HK-2 (cell line): ENCODE results near the gene CERS6.
"Not testable (repeated sequence)": the region's sequence is repeated elsewhere in the genome, so short reads cannot be mapped to it uniquely, and the experiment has no call there.

Source experiments
- DNase-seq: peaks from one replicate; pipeline ENCODE4 v3.0.0-alpha.2; 2018; ENCODE audit not compliant: unreplicated experiment

Gene CERS6

DNA sequence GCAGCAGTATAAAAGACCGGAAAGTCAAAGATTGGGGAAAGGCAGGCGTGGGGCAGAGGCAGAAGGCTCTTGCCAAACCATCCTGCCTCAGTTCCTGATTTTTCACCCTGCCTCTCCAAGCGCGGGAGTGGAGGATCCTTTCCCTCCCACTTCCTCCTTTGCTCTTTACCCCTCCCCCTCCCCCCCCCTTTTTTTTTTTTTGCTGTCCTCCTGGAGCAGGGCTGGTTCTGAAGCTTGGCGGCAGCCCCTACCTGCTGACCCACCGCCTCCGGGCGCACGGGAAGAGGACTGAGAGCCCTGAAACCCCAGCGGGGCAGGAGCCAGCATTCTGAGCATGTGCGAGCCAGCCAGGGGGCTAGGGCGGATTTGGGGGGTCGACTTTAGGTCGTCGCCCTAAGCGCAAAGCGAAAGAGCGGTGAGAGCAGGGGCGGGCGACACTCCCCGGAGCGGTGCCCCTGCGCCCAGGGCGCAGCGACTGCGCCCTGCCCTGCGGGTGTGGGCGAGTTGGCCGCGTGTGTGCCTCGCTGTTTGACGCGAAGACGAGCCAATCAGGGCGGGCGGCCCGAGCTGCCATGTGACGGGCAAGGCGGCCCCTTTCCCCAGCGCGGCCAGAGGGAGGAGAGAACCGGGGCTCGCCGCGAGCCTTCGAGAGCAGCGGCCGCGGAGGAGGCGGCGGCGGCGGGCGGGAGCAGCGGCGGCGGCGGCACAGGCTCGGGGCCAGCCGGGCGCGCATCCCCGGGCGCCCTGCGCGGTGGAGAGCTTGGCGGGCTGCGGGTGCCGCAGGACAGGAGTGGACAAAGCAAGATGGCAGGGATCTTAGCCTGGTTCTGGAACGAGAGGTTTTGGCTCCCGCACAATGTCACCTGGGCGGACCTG is at the start of gene CERS6:
CERS6 (plus strand) TSS at position 628 of the 876 bp plus-strand sequence; CDS start at position 805, 177 bp downstream.
- DNase-seq, result peak; percentile 95

GRCh38 chr2:168412301-168412700 is 43.8 kb upstream of the CERS6 start:
- not testable (repeated sequence) for DNase-seq

DNA sequence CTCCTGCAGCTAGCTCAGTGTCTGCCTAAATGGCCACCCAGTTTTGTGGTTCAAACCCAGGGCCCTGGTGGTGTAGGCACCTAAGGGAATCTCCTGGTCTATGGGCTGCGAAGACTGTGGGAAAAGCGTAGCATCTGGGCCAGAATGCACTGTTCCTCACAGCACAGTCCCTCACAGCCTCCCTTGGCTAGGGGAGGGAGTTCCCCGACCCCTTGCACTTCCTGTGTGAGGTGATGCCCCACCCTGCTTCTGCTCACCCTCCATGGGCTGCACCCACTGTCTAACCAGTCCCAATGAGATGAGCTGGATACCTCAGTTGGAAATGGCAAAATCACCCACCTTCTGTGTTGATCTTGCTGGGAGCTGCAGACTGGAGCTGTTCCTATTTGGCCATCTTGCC is 43.0 kb upstream of the CERS6 start:
- DNase-seq, result not testable (repeated sequence)

GRCh38 chr2:168416555-168416954 is 39.5 kb upstream of the CERS6 start:
- DNase-seq, result no peak

DNA sequence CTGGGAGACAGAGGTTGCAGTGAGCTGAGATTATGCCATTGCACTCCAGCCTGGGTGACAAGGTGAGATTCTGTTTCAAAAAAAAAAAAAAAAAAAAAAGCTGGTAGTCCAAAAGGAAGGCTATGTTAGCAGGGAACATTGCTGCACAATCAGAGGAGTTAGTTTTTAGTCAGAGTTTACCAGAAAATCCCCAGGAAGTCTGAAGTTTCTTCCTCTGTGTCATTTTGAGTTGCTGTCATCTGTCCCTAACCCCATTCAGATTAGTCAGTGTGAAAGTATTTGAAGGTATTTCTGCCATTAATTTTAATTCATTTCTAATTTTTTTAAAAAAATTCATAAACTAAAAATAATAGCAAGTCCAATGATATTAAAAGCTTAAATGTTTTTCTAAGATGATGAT is 33.5 kb upstream of the CERS6 start:
- DNase-seq, result no peak

GRCh38 chr2:168424112-168424951 is 31.7 kb upstream of the CERS6 start:
- no peak for DNase-seq

- no peak for DNase-seq
Measured at GRCh38 chr2:168424971-168425370, 31.1 kb upstream of the CERS6 start.

DNA sequence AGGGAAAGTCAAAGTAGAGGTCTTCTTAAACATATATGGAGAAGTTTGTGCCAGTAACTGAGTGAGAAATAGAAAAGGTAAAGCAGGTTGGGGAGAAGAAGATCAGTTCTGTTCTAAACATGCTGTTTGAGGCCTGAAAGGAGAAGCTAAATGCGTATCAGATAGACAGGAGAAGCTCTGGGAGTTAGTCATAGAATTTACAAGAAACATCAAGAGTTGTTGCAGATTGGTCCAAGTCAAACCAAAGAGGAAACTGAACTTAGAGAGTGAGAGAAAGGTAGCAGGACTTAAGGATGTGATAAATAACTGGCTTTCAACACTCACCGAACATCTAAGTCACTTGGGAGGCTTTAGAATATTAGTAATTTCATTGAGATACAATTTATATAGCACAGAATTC is 29.2 kb upstream of the CERS6 start:
- no peak for DNase-seq

GRCh38 chr2:168427451-168427850 is 28.6 kb upstream of the CERS6 start:
- DNase-seq, result no peak

DNA sequence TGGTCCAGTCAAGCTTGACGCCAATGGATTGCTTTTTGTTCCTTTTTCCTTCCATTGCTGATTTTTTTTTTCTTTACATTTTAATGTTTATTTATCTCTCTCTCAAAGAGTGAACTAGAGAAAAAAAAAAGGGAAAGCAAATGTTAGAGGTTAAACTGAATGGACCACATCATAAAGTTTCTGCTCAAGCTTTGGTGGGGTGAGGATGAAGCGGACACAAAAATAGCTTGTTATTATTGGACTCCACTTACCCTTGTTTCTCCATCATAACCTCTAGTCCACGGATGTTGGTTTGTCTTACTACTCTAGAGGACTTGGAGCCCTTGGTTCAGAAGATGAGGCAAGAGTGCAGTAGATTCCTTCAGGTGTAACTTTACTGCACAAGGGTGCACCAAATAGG is 27.6 kb upstream of the CERS6 start:
- DNase-seq, result no peak

DNA sequence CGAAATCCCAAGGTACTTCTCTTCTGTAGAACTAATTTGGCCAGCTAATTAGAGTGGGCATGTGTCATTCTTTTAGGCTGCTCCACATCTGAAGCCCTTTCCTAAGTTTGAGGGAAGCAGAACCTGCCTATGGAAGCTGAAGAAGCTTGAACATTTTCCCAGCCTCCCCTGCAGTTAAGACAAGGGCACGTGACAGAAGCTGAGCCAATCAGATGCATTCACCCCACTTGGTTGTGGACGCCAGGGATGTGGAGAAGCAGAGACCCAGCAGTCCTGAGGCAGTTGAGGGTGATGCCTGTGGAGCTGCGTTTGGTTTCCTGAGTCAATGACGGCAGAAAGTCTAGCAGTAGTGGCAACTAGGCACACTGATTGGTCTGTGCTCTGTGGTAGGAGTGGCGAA is 26.1 kb upstream of the CERS6 start:
- no peak for DNase-seq

DNA sequence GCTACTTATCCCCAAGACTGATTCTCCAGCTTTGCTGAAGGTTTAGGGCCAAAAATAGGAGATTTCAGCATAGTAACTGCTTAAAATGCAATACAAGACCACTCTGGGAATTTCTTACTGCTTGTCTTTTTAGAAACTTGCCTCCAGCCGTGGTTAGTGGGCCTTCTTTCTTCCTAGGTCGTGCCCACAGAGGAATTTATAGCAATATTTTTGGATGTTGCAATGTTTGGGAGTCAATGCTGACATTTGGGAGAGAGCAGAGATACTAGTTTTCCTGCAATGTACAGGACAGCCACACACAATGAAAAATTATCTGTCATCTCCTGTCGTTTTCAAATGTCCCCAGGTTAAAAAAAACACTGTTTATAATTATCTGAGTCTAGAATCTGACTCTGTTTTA is 25.6 kb upstream of the CERS6 start:
- DNase-seq, result no peak

DNA sequence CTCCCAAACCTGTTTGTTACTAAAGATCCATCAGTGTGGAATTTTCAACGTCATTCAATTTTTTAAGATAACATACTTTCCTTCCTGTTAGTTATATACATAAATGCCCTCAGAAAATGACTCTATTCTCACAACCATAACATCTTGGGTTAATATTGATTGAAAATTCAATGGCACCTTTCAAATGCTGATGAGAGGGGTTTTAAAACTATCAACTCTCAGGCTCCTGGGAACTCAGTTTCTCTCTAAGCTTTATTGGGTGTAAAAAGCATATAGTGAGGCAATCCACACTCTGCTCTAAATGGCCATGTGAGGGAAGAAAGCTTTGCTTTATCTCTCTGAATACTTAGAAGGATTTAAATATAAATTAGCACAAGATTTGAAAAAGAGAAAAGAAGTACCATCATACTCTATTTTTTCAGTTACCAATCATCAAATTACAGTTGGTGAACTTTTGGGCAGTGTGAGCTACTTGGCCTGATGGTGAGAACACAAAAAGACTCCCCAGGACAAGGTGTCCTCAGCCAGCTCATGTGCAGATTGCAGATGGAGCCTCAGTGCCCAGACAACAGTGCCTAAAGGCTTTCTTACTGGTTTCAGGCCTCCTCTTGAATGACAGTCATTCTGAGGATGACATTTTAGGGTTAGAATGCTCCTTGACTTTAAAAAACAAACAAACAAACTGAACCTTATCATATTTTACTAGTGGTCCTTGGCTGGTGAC is 24.6 kb upstream of the CERS6 start:
- DNase-seq, result no peak

- DNase-seq, result no peak
Measured at GRCh38 chr2:168432100-168432499, 24.0 kb upstream of the CERS6 start.

DNA sequence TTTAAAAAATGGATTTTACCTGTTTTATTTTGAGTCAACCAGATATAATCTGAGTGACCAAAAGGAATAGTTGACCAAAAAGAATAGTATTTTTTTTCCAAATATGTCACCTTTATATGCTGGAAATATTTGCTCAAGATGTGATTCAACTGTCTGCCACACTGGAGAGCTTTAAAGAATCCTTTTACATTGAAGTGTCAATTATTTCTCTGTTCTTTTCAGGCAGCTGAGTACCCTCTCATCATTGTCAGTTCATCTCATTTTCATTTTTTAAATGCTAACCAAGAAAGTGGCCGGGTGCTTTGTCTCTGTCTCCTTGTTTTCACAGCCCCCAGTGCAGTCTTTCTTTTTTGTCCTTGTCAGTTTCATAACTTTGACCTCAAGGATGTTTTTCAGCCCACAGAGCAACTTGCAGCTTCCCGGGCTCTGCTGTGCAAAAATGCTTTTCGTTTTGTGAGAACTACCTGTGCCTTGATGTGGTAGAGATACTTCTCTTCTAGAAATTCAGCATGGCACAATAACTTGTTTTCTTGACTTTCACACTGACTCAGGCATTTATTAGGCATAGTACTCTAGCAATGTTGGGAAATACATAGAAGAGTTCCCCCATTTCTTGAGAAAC is 23.4 kb upstream of the CERS6 start:
- DNase-seq, result no peak

DNA sequence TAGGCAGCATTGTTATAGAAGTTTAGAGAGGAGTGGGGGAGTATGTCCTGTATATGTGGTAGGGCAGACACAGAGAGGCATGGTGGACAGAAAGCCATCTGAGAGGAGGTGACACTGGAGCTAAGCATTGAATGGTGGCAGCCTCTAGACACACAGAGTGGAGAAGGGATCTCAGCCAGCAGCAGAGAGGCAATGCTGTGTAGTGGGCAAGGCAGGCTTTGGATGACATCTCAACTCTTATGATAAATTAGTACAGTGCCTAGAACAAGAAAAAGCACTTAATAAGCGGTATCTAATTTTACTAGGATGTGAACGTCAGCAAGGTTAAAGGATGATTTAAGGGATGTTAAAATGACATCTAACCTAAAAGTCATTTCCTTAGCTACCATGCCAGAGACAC is 22.5 kb upstream of the CERS6 start:
- no peak for DNase-seq

- DNase-seq, result no peak
Measured at GRCh38 chr2:168434146-168434545, 21.9 kb upstream of the CERS6 start.

DNA sequence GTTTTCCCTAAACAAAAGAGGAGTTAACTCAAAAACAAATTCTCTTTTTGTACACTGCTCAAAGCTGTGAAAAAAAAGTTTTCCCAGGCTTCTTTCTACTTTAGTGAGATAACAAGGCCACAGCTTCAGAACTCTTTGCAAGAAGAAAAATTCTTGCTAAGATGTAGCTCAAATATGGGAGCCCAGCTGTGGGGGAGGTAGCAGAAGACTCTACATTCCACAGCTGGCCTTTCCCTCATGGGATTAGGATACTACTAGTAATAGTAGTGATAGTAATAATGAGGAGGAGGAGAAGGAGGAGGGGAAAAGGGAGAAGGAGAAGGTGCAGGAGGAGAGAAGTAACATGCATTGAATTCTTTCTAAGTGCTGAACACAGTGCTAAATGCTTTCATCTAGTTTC is 19.2 kb upstream of the CERS6 start:
- DNase-seq, result no peak

DNA sequence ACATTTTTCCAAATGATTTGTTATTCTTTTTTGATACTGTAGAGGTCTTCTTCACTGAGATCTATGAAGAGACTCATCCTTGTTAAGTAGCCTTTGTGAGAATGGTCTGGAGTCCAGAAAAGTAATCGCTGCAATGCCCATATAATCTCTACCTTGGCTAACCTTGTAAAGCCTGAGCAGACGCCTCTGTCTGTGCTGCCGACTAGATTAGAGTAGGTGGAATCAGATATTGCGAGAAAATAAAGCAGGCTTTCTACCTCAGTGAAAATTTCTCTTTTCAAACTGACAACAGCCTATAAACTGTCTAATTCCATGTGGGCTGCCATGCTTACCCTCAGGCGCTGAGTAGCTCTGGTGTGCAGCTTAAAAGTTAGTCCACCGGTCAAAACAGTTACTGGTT is 17.5 kb upstream of the CERS6 start:
- DNase-seq, result no peak

DNA sequence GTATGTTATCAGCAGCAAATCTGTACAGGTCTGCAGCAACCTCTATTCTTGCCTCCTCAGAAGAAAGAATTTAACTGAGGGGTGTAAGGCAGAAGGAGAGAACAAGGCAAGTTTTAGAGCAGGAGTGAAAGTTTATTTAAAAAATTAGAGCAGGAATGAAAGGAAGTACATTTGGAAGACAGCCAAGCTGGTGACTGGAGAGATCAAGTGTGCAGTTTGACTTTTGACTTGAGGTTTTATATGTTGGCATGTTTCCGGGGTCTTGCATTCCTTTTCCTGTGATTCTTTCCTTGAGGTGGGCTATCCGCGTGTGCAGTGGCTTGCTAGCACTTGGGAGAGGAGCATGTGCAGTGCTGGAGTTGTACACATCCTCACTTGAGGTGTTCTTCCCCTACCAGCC is 16.5 kb upstream of the CERS6 start:
- no peak for DNase-seq

- no peak for DNase-seq
Measured at GRCh38 chr2:168441214-168441872, 14.7 kb upstream of the CERS6 start.
